GM21528 (cell line): ENCODE measurements around the gene DOC2B.
"Not testable (repeated sequence)": the region's sequence is repeated elsewhere in the genome, so short reads cannot be mapped to it uniquely, and the experiment has no call there.

ENCODE experiments used
- ATAC-seq: cut with Tn5 transposase; IDR thresholded peaks from one replicate; pipeline ENCODE4 v1.9.1; 2021; ENCODE audit warnings: mild to moderate bottlenecking, moderate library complexity; ENCODE audit not compliant: unreplicated experiment, low FRiP score

The DOC2B gene

GRCh38 chr17:213286-214105 lies 32.0 kb upstream of the DOC2B start:
- ATAC-seq: no peak

DNA sequence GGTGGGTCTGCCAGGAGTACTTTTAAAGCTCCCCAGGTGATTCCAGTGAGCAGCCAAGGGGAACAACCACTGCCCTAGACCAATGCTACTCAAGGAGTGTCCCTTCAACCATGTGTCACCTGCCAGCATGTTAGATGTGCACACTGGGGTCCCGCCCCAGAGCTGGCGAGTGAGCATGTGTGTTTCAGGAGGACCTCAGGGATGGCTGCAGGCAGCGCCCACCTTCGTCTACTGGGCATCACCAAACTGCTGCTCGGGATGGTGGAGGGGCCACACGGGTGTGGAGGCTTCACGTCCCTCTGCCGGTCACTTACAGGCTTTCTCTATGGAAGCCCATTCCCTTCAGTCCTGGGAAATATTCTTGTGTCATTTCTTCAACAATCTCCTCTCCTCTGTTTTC lies 29.0 kb upstream of the DOC2B start:
- no peak for ATAC-seq

- no peak for ATAC-seq
These were observed 27.0 kb upstream of the DOC2B start for GRCh38 chr17:208429-208828.

GRCh38 chr17:207775-208174 lies 26.3 kb upstream of the DOC2B start:
- ATAC-seq: no peak

DNA sequence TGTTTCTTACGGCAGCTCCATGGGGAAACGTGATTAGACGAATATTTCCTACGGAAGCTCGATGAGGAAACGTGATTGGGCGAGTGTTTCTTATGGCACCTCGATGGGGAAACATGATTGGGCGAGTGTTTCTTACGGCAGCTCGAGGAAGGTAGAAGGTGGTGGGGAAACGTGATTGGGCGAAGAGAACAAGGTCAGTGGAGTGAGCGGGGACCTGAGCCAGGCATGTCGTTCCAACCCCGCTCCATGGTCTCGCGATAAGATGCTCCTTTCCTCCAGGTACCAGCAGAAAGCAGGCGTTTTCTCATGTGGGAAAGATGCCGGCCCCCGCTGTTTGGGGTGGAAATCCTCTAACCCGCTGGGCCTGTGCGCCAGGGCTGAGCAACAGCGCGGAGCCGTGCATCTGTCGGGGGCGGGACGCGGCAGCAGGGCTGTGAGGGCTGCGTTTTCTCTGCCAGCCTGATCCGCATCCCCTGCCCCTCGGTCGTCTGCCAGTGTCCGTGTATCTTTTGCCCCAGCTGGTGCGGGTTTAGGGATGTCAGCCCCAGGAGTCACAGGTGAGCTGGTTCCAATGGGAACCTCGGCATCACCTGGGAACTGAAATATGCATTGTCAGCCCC lies 25.6 kb upstream of the DOC2B start:
- no peak for ATAC-seq

- not testable (repeated sequence) for ATAC-seq
These were observed 25.0 kb upstream of the DOC2B start for GRCh38 chr17:206484-206883.

DNA sequence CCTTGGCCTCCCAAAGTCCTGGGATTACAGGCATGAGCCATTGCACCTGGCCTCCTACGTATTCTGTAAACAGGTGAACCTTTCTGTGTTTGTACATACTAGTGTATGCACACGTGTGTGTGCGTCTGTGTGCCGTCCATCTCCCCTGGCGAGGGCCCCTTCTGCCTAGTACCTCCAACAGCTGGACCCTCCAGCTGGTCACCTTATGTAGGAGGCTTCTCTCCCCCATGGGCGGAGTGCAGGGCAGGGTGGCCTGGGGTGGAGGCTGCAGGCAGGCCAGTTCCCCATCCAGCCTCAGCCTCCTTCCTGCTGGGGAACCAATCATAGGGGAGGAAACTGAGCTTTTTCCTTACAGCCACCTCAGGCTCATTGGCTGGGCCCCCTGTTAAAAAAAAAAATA lies 24.4 kb upstream of the DOC2B start:
- ATAC-seq: no peak

DNA sequence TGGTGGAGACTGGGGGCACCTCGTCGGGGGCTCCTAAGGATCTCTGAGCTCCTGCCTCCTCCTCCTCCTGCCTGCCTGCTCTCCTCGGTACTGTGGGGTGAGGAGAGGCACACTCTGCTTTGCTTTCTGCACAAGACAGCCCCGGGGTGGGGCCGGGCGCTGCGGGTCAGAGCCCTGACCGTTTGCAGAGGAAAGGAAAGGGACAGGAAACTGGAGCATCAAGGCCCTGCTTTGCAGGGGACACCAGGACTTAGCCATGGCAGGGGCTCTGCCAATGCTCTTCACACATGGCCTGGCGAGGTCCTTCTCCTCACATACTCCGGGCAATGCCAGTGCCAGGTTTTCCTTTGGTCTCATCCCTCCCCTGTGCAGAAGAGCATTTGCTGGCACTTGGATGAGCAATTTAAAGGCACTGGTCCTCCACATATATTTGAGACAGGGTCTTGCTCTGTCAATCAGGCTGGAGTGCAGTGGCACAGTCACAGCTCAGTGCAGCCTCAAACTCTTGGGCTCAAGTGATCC lies 23.8 kb upstream of the DOC2B start:
- ATAC-seq: no peak

- ATAC-seq: no peak
These were observed 23.1 kb upstream of the DOC2B start for GRCh38 chr17:204427-205147.

DNA sequence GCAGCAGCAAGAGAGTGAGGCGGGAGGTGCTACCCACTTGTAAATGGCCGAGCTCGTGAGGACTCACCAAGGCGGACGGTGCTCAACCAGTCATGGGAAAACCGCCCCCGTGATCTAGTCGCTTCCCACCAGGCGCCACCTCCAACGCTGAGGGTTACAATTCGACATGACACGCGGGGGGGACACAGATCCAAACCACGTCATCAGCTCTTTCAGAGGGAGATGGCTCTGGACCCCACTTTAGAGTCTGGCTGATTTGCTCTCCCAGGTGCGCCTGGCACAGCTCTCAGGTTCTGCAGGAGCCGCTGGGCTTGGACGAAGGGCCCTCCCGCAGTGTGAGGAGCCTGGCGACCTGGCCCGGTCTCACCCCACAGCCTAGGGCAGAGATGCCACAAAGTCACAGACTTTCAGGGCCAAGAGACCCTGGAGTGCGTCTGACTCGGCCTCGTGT lies 21.1 kb upstream of the DOC2B start:
- no peak for ATAC-seq

- not testable (repeated sequence) for ATAC-seq
These were observed 20.3 kb upstream of the DOC2B start for GRCh38 chr17:201736-202135.

- ATAC-seq: not testable (repeated sequence)
These were observed 19.8 kb upstream of the DOC2B start for GRCh38 chr17:201257-201656.

DNA sequence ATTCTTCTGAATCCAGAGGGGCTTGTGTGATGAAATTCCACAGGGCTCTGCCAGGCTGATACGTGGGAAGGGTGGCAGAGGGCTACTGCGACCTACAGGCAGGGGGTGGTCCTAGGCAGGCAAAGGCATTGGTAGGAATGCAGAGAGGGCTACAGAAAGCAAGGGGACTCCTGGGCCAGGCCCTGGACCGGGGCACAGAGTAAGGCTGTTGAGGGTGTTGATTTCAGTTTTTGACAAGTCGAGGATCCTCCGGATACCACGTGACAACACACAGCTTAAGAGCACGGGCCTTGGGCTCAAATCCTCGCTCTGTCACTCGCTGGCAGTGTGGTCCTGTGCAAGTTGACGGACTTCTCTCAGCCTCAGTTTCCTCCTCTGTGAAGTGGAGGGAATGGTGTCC lies 19.1 kb upstream of the DOC2B start:
- ATAC-seq: no peak

GRCh38 chr17:199806-200545 lies 18.5 kb upstream of the DOC2B start:
- no peak for ATAC-seq

DNA sequence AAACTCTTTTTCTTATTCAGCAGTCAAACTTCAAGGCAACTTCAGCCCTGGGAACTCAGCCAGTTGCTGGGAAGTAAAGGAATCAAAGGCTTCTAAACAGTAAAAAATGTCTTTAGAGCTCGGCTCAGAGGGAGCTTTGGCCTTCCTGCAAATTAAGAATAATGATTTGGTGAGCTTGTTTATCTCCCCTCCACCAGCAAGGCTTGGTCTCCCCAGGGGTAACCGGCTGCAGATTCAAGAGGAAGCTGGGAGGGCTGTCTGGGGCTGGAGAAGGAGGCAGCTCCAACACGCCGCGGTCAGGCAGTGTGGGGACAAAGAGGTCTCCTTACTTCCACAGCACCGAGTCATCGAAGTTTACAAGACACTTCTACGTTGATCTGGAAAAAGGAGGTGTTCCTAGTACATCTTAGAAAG lies 17.7 kb upstream of the DOC2B start:
- ATAC-seq: no peak

DNA sequence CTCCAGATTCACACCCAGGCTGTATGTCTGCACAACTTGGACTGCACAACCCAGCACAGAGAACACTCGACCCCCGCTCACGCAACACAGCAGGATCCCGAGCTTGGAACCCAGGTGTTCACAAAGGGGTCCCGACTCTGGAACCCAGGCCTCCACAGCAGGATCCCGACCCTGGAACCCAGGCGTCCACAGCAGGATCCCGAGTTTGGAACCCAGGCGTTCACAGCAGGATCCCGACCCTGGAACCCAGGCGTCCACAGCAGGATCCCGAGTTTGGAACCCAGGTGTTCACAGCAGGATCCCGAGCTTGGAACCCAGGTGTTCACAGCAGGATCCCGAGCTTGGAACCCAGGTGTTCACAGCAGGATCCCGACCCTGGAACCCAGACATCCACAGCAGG lies 16.8 kb upstream of the DOC2B start:
- not testable (repeated sequence) for ATAC-seq

DNA sequence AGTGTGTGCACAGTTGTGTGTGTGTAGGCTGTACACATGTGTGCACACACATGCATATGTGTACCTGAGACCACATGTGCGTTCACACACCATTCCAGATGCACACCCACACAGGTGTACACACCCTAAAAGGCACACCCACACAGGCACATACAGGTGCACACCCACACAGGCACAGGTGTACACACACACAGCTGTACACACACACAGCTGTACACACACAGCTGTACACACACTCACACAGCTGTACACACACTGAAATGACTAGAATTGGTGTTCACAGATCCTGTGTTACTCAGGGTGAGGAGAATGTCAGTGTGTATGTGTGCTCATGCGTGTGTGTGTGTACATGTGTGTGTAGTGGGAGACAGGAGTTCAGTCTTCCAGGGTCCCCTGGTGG lies 15.9 kb upstream of the DOC2B start:
- no peak for ATAC-seq

DNA sequence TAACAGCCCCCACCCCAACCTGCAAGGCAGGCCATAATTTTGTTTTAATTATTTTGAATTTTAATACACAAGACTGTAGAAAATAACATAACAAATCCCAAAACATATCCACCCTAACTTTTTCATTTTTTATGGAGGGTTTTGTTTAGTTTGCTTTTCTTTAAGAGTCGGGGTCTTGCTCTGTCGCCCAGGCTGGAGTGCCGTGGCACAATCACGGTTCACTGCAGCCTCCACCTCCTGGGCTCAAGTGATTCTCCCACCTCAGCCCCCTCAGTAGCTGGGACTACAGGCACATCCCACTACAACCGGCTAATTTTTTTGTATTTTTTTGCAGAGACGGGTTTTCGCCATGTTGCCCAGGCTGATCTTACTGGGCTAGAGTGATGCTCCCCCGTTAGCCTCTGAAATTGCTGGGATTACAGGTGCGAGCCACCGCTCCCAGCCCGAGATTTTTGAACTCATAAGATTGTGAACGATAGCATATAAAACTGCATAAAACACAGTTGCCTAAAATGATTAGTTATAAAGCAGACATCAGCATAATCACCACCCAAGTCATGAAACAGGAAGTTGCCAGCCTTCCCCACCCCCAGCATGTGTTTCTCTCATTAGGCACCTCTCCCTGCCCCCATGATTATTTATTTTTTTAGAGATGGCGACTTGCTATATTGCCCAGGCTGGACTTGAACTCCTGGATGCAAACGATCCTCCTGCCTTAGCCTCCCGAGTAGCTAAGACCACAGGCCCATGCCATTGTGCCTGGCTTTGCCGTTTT lies 13.6 kb upstream of the DOC2B start:
- no peak for ATAC-seq

DNA sequence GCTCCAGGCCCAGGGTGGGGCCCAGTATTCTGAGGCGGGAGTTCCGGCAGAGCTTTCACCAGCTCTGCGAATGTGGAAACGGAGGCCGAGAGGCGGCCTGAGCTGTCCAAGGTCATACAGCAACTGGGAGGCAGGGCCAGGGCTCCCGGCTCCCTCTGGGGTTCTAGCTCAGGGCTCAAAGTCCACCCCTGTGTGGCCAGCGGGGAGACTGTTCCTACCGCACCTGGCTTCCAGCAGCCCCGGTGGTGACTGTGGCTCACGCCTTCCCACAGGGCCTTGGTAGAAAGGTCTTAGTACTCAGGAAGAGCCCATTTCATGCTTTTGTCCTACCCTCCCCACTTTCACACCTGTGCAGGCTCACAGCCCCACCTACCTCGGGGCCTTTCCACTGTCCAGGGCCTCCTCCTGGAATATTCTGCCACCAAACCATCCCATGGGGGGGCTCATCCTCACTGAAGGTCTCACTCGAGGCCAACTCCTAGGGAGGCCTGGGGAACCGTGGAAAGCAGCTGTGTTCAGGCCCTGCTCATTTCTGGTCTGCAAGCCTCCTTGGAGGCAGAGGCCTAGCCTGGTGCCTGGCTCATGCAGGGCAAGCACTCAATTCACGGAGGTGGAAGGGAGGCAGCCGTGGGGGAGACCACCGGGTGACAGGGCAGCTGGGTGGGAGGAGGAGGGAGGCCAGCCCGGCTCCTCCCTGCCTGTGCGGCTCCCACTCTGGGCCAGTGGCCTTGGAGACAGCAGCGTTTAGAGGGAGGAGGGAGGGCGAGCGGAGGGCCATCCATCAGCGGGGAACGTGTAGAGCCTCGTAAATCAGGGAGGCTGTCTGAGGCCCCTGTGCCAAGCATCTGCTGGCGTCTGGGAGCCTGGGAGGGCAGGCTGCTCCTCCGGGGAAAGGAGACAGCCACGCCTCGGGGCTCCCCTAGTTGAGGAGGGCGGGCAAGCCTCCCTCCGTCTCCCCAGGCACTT lies 12.7 kb upstream of the DOC2B start:
- ATAC-seq: no peak
